ENCODE results near the gene UBE2M.

The UBE2M gene

DNA sequence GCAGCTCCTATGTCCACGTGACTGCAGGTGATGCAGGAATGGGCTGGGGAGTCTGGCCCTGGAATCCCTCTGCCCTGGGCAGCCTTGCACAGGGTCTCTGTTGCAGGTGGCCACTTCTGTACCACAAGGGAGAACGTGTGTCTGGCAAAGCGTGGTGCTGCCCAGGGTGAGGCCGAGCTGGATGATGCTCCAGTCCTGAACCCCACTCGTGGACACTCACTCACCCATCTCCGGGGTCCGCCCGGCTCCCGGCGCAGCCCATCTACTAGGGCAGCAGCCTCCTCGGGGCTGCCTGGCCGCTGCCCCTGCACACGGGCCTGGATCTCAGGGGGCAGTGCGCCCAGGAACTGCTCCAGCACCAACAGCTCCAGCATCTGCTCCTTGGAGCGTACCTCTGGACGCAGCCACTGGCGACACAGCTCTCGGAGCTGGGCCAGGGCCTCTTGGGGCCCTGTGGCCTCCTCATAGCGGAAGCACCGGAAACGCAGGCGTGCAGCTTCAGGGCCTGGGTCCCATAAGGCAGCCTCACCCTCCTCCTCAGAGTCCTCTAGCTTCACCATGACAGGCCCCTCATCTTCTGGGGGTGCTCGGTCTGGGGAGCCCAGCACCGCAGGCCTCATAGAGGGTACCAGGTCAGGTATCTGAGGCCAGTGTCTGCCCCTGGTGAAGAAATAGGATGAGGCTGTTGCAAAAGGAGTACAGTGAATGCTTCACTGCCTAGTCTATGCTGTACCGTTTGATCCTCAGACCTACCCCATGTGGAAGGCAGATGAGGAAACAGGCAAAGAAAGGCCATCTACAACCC, 12.6 kb upstream of the UBE2M start:
- peak; percentile 29 for DNase-seq

DNA sequence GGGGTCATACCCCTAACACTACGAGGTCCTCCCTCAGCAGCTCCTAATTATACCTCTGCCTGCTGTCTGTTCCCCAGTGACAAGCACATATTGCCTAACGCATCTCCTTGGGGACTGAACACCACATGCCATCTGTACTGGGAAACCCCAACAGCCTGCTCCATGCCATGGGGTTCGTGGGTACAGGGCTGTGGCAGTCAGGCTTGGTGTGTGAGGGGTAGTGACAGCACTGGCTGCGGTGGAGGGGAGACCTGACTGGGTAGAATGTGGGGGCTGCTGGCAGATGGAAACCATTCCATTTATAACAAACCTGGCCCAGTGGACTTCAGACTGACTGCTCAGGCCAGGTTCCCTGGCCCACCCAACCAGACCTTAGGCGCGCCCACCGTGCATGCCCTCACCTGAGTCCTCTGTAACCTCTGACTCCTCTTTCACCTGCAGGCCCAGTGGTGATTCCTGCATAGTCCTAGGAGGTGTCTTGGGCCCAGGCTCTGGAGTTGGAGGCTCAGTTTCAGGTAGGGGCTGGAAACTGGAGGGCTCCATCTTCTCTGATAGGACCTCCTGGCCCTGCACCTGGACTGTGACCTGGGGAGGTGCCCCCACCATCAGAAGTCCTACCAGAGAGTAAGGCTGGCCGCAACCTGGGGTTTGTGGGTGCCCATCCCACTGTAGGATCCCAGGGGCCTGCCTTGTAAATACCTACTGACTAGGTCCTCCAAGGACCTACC, 11.7 kb upstream of the UBE2M start:
- DNase-seq = peak; percentile 29

DNA sequence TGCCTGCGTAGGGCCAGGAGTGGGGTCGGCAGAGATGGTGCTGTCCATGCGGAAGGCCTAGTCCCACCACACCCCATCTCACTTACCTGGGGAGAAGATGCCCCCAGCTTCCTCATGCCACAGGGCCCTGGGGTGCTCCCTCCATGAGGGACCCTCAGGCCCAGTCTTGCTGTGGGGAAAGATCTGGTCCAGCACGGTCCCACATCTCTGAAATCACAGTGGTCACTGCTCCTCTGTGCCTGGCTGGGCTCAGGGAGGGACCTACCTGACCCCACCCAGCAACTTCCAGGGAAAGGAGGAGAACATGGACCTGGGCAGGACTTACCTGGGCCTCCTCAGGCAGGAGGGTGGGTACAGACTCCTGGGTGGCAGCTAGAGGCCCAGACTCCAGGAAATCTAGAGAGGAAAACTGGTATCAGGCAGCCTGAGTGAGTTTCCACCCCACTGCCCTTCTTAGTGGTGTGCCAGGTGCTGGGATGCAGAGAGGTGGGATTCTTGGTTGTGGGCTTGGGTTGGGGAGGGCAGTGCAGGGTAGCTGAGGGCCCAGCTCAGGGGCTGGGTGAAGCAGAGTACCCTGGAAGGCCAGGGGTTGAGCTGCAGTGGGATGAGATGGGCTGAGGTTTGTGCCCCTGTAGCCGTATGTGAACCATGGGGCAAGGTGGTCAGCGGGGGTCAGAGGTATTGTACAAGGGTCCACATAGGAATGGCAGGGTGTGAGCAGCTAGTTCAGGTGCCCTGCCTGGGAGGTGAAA, 11.0 kb upstream of the UBE2M start:
- DNase-seq = peak; percentile 24

DNA sequence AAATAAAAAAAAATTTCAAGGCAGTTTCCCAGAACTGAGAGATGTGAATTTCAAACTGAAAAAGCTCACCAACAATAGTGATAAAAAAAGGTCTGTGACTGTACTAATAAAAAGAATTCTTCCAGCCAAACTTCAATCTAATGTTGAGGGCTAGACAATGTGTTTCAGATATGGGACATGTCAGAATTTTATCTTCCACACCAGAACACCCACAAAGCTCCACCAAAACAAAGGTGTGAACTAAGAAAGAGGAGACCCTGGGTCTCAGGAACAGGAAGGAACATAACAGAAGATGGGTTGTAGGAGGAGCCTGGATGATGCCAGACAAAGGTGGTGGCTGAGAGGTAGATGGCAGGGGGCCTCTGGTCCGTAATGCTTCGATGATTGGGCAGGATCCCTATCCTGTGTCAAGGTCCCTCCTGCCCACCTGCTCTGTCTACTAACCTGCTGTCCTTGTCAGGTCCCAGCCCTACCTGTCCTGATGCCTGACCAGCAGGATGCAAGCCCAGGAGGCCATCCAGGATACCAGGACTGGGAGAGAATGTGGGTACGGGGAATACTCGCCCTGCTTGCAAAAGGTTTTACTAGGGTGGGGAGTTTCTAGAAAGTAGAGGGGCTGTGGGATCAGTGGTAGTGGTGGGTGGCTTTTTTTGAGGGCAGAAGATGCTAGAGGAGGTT, 10.2 kb upstream of the UBE2M start:
- DNase-seq = peak; percentile 22

DNA sequence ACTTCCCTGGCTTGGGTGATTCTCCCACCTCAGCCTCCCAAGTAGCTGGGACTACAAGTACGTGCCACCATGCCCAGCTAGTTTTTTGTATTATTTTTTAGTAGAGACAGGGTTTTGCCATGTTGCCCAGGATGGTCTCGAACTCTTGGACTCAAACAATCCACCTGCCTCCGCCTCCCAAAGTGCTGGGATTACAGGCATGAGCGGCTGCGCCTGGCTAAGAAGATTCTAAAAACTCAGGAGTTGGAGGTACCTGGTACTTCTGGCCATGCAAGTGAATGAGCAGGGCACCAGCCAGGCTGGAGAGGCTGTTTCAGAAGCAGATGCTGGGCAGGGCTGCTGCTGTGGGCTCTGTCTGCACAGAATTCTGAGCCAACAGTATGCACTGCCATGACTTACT, 8.6 kb upstream of the UBE2M start:
- DNase-seq = no peak

DNA sequence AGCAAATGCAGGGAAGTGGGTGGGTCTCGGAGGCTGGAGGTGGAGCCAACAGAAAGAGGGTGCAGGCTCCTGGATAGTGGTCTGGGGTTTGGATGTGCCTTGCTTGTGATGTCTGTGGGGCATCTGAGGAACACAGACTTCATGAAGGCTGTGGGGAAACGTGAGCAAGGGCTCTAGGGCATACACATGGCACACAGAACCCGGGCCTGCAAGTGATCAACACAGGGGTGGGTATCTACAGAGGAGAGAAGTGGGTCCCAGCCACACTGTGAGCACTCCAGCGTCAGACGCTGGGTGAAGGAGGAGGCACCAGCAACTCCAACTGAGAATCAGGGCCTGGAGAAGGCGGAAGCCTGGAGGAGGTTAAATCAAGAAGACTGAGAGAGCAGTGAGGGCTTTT, 5.4 kb upstream of the UBE2M start:
- no peak for DNase-seq

DNA sequence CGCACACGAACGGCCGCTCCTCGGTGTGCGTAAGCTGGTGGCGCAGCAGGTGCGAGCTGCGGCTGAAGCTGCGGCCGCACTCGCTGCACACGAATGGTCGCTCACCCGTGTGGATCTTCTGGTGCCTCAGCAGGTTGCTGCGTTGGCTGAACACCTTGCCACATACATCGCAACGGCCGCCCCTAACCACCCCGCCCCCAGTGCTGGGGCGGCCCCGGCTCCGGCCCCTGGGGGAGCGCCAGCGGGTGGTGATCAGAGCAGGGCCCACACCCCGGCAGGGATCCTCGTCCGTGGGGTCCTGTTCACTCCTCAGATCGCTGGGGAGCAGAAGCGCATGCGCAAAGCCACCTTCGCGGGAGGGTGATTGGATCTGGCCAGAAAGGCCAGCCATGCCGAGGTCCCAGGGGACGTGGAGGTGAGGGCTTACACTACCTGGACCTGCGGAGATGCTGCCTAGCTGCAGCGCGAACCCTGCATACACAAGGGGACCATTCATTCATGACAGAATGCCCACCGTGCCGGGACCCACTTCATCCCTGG, 4.7 kb upstream of the UBE2M start:
- no peak for DNase-seq

DNA sequence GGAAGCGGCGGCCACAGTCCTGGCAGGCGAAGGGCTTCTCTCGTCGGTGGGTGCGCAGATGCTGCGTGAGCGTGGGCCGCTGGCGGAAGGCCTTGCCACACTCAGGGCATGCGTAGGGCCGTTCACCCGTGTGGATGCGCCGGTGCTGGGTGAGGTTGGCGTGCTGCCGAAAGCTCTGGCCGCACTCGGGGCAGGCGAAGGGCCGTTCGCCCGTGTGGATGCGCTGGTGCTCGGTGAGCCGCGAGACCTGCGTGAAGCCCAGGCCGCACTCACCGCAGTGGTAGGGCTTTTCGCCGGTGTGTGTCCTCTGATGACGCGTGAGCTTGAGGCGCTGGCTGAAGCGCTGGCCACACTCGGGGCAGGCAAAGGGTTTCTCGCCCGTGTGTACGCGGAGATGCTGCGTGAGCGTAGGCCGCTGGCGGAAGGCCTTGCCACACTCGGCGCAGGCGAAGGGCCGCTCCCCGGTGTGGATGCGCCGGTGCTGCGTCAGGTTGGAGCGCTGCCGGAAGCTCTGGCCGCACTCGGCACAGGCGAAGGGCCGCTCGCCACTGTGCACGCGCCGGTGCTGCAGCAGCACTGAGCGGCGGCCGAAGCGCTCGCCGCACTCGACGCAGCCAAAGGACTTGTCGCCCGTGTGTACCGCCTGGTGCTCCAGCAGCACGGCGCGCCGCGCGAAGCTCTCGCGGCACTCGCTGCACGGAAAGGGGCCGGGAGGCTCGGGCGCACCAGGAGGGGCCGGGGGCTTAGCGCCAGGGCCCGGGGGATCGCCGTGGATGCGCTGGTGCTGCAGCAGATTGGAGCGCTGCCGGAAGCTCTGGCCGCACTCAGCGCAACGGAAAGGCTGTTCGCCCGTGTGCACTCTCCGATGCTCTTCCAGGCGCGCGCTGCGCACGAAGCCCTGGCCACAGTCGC, 4.0 kb upstream of the UBE2M start:
- peak; percentile 55 for DNase-seq

DNA sequence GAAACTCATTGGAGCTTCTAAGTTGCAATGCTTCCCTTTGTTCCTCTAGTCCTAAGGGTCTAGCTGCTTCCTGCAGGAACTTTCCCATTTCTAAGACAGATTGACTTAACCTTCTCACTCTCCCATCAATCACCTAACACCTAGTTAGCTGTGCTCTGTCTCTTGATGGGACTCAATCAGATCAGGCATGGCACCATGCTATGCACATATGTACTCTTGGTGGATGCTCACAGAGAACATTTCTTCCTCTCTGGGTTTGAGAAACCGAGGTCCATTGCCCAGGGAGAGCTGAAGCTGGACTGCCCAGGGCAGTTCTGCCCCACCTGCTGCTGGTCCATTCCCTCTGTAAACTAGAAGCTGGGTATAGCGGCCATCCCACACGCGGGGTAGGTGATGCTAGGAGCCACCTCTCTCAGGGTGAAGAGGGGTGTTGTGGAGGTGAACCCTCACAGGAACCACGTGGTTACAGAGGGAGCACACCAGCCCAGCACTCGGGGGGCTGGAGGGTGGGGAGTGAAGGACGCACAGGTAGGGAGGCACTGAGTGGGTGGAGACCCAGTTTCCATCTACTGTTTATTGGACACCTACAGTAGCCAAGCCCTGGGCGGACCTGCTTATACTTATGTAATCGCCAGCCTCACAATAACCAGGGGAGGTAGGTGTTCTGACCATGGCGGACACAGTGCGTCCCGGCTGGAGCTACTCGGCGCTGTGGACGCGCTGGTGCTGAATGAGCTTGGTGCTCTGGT, 3.1 kb upstream of the UBE2M start:
- no peak for DNase-seq

DNA sequence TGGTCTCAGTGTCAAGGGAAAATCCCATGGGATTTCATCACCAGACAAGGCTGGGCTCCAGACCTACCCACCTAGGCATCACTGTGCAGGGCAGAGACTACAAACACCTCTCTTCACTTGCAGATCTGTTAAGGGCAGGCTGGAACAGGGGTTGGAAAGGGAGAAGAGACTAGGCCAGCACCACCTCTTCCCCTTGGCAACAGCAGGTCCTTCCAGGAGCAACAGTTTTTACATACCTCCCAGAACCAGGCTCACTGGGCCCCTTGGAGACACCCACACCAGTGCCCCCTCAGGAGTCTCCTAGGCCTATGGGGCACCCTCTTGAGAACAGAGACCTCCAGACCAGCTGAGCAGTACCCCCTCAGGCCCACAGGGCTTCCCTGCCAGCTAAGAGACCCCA, 2.5 kb upstream of the UBE2M start:
- no peak for DNase-seq

DNA sequence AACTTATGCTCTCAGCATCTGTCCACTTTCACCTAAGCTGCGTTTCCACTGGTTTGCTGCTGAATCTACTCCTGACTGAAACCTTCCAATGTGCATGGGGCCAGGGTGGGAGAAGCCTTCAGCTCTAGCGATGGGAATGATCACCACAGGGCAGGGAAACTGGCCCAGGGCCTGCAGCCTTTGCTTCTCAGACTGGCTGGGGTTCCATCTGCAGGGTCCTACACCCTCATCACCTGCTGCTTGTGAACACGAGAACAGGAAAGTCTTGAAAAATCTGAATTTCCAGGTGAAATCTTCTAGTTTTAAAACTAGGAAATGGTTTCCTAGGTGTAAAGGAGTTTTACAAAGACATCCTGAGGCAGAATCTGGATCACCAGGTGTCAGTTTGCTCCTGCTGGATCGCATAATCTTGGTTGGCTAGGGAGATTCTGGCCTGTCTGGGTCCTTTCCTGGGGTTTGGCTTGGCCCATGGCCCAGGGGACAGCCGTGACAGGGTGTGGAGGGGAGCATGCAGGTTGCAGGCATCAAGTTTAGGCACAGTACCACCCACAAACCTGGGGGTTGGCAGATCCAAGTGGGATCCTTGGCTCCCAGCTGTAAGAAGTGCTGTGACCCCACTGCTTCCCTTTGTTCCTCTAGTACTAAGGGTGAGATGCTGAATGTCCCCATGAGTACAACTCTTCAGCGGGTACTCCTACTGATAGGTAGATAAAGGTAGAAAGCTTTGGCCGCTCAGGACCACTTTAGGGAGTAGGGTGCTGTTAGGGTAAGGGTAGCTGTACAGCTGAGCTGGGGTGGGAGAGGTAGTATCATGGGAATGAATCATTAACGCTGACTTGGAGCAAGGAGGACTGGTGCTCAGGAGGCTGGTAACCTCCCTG, 1.8 kb upstream of the UBE2M start:
- DNase-seq = no peak

DNA sequence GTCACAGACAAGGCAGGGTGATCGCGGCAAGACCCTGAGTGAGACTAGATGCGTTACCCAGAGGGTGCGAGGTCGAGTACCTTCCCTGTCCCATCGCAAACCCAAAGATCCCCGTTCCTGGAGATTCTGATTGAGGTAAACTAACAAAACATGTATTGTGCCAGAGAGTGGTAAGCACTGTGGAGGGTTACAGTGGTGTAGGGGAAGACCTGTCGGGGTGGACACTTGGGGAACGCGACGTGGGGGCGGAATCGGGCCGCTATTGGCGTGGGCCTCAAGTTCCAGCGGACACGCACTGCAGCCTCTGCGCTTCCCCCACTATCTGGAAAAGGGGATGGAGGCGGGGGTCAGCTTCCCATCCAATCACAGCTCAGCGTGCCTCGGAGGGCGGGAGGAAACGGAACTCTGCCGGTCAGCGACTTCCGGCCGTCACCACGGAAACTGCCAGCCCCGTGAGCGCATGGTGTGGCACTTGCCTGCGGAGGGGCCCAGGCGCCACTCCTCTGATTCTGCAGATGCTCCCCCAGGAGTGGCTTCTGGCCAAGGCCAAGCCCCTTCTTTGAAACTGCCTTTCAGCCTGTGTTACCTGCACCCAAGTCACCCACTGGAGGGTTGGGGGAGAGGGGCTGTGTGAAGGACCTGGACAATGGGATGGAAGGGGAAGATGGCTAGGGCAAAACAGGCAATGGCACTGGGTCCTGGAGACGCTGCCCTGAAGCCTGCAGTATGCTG, 1.0 kb upstream of the UBE2M start:
- DNase-seq = peak; percentile 75

DNA sequence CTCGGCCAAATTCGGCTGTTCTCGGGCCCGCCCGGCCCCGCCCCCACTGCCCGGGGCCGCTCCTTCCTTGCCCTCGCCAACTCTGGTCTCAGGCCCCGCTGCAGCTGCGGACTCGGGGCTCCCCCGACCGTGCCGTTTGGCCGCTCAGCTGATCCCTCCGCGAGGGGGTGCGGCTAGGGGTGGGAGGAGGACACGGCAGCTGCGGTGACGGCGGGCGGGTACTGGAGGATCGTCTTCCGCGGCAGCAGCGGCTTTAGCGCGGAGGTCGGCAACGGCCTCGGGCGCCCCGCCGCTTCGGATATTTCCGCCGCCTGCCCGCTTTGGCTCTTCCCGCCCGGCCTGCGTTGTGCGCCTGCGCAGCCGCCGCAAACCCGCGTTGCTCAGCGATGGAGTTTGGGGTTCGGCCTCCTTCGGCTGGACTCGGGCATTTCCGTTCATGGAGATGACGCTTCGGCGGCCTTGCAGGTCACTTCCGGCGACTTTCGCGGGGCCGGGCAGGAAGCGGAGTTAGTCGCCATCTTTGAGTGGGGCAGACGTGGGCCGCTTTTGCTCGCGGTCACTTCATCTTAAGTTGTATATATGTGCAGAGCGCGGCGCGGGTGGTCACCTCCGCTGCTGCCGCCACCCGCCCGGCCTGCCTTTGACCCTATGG, 338 bp upstream of the UBE2M start:
- DNase-seq = peak; percentile 100

DNA sequence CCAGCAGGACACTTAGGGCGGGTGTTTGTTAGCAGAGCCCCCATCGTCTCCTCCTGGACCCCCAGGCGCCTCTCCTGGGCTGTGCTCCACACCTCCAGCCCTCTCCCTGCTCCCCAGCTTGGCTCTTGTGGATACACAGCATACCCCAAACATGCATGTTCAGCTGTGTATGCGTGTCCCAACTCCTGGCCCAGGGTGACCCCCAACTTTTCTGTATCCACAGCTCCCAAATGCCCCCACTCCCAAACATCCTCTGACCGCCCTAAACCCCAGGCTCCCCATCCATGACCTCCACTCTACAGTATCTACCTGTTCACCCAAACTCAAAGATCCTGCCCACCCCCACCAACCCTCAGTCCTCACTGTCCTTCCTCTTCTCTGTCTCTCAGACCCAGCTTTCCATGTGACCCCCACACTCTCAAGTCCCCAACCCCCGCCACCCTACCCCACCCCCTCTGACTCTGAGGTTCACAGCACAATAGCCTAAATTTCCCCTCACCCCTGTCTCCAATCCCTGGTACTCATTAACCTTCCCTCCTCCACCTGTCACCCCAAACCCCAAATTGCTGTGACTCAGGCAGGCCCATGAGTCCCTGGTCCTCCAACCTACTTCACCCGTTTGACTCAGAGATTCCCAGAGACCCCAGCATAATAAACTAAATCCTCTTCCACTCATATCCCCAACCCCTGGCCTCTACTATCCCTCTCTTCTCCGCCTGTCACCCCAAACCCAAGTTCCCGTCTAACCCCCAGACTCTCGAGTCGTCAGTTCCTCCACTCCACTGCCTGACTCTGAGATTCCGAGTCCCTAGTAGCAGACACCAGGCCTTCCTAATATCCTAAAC, 968 bp downstream of the UBE2M start:
- DNase-seq = no peak

DNA sequence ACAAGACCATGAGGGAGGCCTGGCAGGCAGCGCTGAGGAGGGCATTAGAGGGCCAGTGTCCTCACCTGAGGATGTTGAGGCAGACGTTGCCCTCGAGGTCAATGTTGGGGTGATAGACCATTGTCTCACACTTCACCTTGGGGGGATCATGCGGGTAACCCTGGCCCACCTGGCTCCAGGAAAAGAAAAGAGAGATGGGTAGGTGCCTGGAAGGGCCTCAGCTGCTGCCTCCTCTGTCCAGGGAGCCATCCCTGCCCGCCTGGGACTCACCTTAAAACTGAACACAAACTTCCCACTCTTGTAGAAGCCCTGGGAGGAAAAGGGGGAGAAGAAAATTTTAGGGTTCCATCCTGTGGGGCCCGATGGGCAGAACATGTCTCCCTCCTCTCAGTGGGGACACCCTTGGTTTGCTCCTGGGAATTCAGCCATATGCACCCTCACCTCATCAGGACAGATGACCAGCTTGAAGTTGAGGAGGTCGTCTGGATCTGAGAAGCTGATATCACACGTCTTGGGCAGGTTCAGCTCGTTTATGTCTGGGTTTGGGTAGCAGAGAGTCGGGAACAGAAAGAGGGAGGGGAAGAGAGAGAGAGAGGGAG, 1.7 kb downstream of the UBE2M start:
- DNase-seq = no peak

DNA sequence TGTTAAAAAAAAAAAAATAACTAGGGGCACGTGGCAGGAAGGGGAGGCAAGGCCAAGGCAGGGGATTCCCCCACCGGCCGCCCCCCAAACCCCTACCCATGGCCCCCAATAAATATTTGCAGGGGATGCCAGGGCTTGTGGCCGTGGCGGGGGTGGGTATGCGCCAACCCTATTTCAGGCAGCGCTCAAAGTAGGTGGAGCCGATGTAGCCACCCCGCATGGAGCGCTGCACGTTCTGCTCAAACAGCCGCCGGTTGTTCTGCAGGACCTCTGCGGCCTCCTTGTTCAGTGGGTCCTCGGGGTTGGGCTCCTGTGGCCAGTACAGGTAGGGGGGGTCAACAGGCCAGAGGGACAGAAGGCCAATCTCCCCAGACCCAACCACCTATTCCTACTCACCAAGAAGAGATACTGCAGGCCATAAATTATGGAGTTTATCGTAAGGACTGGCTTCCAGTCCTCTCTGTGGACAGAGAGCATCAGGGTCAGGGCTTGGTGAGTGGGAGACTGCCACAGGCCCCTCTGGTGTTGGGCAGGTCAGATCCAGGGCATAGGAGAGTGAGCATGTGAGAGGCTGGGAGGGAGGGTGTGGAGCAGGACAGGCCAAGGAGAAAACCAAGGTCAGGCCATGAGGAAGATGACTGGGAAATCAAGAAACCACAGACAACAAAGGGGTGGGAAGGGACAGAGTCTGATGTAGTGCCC, 2.3 kb downstream of the UBE2M start:
- DNase-seq = no peak

All from activated CD4-positive, CD25-positive, alpha-beta regulatory T cell treated with anti-CD3 and anti-CD28 coated beads, Interleukin-2, amount 50 U/mL, for 72 hours (primary cell).